GM20000 (cell line): Measurements from ENCODE around the gene EDA.

Experiments
- DNase-seq: peaks from one replicate; pipeline ENCODE4 v3.0.0; 2012; ENCODE audit warnings: low spot score
- CTCF ChIP-seq: IDR thresholded peaks from 2 replicates; pipeline ENCODE4 v1.5.1; 2012; ENCODE audit warnings: mild to moderate bottlenecking, control low read depth; ENCODE audit errors: extremely low read depth, missing control alignments

The EDA gene

GRCh38 chrX:70041993-70042392 is 426.1 kb downstream of the EDA start:
- DNase-seq, result no peak
- TF ChIP-seq CTCF, result no peak

- no peak for DNase-seq
- no peak for TF ChIP-seq CTCF
Observed at GRCh38 chrX:70042399-70043371, 426.8 kb downstream of the EDA start.

GRCh38 chrX:70043685-70044084 is 427.8 kb downstream of the EDA start:
- TF ChIP-seq CTCF, result no peak
- no peak for DNase-seq

- no peak for TF ChIP-seq CTCF
- DNase-seq, result no peak
Observed at GRCh38 chrX:70044541-70045245, 428.8 kb downstream of the EDA start.

- no peak for TF ChIP-seq CTCF
- no peak for DNase-seq
Observed at GRCh38 chrX:70046978-70047377, 431.1 kb downstream of the EDA start.

- TF ChIP-seq CTCF, result no peak
- no peak for DNase-seq
Observed at GRCh38 chrX:70049406-70049805, 433.5 kb downstream of the EDA start.

GRCh38 chrX:70049925-70050324 is 434.0 kb downstream of the EDA start, which contains the start of gene AWAT2:
AWAT2 (minus strand) TSS chrX:70049938; CDS start chrX:70049932, 6 bp downstream.
- no peak for TF ChIP-seq CTCF
- no peak for DNase-seq
